CD1c-positive myeloid dendritic cell (primary cell): ENCODE measurements around the gene CENPO.
"Not testable (repeated sequence)": the region's sequence is repeated elsewhere in the genome, so short reads cannot be mapped to it uniquely, and the experiment has no call there.

Experiments used
- DNase-seq: peaks from one replicate; pipeline ENCODE4 v3.0.0-alpha.2; 2016; ENCODE audit errors: extremely low spot score

The CENPO gene

DNA sequence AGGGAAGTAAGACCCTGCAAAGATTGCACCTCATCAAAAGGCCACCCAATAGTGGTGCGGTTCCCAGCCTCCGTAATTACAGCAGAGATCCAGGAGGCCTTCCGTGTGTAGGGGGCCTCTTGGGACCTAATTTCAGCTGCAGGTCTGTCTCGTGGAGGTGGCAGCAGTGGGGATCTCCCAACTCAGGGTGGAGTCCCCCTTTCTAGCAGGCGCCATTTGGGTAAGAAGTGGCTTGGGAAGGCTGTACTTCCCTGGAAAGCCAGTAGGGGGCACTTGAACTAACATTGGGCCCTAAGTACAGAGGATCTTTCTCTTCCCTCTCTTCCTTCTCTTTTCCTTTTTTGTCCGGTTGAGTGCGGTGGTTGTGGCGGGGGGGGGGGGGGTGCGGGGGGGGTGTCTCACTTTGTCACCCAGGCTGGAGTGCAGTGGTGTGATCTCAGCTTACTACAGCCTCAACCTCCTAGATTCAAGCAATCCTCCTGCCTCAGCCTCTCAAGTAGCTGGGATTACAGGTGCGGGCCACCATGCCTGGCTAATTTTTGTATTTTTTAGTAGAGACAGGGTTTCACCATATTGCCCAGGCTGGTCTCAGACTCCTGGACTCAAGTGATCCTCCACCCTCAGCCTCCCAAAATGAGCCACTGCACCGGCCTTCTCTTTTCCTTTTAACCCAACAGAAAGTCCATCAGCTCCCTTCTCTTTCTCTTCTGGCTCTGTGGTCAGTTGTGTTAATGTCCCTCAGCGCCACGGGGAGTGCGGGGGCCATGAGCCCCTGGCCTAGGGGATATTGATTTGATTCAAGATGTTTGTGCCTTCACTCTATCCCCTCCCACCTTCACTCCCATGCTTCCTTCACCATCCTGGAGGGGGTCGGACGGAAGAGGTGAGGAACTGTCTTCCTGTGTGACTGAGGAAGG is 32.0 kb downstream of the CENPO start:
- DNase-seq, result peak; percentile 19

DNA sequence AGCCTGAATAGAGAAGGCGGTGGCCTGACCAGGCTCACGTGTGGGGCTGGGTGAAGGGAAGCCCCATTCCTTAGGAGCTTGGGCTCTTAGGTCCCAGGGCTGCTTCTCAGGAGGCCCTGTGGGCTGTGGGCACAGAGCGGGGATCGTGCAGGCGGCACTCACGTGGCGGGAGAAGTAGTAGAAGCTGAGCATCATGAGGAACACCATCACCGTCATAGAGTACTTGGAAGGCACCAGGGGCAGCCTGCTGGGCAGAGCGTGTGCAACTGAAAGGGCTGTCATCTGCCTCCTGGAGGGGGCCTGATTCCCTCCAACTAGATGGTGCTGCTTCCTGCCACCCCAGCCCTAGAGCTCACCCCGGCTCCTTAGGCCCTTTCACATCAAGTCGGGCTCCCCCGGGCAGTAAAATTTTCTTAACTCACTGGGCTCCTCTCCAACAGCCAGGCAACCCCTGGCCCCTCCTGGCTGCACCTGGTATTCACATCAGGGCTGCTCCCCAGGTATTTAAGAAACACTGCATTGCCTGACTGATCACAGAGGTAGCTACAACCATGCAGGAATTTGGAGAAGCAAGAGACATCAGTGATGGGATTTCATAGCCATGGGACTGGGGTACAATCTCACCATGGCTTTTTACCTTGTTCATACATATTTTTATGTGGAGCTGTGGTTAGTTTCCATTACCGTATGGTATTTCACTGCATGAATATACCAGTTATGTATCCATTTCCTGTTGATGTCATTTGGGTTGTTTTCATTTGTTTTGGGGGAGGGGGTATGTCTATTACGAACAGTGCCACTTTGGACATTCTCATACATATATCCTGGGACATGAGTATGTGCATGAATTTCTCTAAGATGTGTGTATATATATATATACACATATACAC is 32.9 kb downstream of the CENPO start:
- no peak for DNase-seq

DNA sequence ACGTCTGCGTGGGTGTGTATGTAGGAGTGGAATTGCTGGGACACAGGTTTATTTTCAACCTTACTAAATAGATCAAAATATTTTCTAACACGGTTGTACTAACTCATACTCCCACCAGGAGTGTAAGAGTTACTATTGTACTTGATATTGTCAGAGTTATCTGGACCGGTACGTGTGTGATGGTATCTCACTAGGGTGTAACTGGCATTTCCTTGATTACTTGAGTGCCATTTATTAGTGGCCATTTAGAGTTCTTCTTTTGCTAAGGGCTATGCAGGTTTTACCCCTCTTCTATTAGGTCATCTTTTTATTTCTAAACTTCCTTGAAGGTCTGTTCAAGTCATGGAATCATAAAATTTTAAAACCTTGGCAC is 33.5 kb downstream of the CENPO start:
- no peak for DNase-seq

DNA sequence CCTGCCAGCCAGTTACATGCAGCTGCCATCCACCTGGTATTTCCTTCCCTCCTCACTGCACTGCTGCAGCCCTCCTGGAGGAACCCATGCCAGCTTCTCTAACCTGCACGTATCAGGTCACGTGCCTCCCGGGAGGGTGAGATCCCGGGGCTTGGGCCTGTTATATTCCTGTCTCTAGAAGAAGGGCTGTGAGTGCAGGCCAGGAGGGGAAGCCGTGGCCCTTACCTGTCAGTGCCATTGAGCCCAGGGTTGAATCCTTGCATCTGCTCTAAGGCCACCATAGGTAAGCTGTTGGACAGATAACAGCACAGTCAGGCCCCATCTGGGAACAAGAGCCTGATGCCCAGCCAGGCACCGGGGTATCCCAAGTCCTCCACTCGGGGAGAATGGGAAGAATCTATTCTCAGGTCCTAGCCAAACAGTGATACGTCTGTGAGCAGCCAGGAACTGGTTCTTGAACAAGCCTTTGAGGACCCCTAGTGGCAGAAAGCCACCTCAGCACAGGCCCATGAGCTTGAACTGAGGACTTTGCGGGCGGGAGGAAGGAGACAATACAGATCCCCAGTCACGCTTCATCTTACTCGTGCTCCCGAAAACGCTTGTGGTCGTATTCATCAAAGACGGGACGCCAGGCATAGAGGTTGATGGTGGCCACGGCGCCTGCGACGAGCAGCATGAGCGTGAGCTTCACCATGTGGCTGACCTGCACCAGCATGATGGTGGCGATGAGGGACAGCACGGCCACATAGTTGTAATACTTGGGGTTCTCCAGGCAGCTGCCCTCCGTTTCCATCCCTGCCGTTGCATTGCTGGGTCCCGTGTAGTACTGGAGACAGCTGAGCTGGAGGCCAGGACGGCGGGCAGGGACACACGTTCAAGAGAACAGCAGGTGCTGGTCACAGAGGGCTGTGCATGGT is 34.4 kb downstream of the CENPO start:
- peak; percentile 76 for DNase-seq

DNA sequence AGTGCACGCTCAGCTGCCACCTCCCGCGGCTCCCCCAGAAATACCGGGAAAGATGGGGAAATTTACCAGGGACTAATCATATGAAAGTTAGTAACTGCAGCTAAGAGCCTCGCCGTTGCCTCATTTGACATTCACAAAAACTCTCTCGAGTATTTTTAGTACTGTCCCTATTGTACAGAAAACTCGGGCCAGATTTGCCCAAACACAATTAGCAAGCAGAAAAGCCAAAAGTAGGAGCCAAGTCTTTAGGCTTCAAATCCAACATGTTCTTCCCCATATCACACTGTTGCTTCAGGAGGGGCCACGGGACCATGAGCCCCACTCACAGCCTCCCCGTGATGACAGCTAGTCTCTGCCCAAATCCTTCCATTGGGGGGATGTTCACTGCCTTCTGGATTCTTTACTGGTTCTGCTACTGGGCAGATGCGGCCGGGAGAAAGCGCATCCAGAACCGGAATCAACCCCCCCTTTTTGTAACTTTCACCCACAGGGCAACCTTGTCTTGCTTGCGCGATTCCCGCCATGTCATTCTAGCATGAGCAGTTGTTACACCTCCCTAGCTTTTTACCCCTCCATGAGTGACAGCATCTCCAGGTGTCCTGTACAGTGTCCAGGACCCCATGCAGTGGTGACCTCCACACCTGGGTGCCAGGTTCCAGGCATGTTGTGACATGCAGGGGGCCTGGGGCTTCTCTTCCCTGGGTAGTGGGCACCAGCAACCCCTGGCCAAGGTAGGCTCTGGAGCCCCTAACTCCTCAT is 35.2 kb downstream of the CENPO start:
- no peak for DNase-seq

DNA sequence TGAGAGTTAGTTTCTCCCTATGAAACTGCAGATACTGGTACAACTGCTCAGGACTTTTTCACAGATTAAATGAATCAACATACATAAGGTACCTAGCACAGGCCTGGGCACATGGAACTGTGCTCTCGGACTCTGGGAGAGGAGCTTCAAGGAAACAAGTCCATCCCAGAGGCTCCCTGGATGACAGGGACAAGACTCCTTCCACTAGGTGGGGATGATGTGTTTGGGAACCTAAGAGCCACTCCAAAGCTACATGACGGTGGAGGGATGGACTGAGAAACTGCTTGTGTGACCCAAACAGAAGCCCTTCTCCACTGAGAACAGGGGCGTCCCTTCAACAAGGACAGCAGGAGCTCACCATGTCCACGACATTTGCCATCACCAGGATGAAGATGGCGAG is 37.1 kb downstream of the CENPO start:
- DNase-seq, result no peak

DNA sequence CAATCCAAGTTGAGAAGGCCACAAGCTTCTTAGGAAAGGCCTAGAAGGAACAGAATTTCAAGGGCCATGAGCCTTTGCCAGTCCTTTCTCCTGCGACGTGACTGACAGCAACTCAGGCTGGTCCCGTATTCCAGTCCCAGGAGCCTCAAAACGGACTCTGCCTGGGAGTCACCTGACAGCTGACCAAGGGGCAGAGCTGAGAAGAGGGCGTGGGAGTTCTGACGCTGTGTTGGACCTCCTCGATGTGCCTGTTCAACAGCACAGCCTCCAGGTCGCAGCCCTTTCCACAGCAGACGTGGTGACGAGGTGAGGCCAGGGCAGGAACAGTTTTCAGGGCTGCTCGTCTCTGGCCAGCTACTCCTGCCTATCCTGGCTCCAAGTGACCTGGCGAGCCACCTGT is 37.6 kb downstream of the CENPO start:
- no peak for DNase-seq

DNA sequence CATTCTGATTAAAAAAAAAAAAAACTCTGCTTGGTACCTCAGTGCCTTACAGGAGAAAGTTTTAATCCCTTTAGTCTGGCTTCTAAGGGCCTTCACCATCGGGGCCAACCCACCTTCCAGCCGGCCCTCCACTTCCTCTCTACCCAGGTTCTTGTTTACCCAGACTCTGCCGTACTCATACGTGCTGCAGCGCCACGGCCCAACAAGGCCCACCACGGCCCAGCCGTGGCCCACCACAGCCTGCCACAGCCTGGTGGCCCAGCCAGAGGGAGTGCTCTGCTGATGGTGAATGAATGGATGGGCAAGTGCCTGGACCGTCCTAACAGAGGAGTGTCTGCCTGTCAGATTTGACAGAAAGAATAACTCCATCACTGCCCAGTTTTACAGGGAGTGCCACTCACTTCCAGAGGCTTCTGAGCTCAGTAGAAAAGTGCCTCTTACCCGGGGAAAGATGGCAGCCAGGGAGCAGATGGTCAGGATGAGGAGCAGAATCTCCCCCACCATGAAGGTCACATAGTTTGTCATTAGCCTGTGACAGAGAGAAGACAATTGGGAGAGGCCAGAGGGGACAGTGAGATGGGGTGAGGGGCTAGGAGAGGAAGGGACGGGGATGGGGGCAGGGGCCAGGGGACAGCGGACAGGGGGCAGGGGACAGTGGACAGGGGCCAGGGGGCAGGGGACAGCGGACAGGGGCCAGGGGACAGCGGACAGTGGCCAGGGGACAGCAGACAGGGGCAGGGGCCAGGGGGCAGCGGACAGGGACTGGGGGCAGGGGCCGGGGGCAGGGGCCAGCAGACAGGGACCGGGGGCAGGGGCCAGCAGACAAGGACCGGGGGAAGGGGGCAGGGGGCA is 38.2 kb downstream of the CENPO start:
- no peak for DNase-seq

DNA sequence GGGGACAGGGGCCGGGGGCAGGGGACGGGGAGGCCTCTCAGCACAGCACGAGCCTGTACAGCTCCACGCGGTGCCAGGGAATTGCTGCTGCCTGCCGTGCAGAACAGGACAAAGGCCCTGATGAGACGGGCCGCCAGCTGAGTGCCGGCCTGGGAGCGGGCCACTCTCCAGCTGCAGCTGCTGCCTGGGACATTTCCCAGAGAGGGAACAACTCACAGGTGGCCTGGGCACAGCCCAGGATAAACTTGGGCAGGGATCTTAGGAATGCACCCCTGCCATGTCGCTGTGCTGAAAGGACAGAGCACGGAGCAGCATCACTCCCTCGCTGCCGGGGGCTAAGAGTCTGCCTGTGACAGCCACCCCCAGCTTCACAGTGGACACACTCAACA is 38.8 kb downstream of the CENPO start:
- DNase-seq, result no peak

DNA sequence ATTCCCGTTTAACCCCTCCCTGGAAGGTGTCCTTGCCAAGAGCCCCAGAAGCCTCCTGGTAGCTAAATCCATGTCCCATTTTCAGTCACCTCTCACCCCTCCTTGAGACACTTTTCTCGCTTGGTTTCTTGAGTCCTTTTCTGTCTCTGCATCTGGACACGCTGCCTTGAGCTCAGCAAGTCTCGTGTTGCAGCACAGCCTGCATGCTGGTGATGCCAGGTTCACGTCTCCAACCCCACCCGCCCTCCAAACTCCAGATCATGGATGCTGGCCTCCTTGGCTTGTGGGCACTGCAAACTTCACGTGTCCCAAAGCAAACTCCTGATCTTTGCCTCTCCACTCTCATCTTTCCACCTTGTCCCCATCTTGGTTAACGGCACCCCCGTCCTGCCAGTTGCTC is 39.3 kb downstream of the CENPO start:
- no peak for DNase-seq

DNA sequence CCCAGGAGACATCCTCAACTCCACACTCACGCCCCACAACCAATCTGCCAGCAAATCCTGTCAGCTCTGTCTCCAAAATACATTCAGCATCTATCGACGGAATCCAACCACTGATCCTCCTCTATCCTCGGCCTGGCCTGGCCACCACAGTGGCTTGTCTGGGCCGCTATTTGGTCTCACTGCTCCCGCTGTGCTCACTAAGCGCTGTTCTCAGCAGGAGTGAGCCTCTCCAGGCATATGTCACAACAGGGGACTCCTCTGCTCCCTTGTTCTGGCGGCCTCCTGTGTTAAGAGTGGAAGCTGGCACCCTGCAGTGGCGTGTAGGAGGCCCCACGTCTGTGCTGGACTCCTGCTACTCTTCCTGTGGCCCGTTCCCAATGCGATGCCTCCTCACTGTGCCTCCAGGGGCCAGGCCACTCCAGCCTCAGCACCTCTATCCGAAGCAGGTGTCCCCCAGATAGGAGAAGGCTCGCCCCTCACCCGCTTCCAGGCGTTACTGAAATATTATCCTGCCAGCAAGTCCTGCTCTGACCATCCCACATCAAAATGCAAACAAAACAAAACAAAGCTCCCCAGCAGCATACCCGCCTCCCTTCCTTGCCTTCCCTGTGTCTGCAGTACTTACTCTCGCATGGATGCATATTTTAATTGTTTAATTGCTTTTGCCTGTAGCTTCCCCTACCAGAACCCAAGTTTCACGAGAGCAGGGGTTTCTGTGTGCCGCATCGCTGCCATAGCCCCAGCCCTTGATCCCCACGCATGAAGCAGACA is 39.9 kb downstream of the CENPO start:
- no peak for DNase-seq

DNA sequence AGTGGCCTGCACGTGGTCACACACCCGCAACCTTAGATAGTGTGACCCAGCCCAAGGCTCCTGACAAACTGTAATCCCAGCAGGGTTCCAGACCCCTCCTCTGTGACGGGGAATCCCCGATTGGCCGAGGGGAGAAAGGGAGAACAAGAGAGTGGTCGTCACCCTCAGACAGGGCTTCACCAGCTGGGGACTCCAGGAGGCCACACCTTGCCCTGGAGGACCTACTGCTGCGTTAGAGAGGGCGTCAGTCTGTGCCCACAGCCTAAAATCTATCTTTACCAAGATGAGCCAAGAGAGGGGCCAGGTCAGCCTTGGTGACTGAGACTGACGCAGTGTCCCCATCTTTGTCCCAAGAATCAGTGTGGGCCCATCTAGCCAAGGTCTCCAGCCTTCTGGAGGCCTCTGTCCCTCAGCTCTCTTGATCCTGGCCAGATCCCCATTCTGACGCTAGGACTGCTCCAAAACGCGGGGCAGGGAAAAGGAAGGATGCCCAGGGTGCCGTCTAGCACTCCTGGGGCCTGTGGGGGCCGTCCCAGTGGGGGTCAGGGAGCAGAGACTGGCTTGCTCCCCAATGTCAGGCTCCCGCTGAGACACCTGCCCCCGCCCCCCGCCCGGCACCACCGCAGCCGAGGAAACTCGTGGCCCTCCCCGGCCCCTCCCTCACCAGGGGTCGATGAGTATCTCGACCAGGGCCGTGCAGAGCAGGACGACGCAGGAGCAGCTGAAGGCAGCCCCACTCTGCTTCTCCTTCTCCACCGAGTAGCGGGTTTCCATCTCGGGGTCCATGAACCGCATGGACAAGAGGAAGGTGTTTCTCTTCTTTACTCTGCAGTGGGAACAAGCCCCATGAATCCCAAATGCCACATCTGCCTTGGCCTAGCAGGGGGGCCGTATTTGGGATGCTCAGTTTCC is 40.9 kb downstream of the CENPO start:
- DNase-seq, result no peak

DNA sequence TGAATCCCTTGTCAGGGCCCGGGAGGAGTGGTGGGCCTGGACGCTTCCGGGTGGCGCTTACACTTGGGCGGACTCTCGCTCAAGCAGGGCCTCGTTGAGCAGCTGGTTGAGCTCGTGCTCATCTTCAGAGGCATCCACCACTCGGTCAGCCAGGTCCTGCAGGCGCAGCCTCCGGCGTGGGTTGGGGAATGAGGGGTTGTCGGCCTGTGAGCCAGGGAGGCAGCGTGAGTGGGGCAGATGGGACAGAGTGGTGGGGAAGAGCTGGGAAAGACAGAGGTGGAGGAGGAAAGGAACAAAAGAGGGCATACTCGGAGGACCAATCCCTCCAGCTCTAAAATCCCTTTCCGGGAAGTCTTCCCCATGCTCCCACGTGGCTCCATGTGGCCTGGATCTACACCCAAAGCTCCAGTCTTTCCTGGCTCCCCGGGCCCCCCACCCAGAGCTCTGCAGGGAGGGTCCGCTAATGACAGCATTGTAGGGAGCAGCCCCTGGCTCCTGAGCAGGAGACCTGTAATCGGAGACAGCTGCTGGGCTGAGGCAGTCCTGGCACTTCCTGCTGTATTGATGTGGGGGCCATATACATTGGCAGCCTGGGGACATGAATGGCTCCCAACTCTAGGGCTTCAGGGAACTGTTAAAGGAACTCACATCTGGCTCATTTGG is 41.6 kb downstream of the CENPO start:
- DNase-seq, result no peak

DNA sequence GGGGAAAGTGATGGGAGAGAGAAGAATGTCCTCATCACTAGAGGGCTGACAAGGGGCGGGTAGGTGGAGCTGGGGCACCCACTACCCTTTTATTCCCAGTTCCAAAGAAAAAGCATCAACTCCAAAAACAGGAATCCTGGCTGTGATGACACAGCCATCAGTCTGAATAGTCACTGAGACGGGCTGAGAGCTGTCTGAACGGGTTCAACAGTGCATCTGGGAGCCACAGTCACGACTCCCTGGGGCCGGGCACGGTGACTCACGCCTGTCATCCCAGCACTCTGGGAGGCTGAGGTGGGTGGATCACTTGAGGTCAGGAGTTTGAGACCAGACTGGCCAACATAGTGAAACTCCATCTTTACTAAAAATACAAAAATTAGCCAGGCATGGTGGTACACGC is 42.2 kb downstream of the CENPO start:
- not testable (repeated sequence) for DNase-seq

DNA sequence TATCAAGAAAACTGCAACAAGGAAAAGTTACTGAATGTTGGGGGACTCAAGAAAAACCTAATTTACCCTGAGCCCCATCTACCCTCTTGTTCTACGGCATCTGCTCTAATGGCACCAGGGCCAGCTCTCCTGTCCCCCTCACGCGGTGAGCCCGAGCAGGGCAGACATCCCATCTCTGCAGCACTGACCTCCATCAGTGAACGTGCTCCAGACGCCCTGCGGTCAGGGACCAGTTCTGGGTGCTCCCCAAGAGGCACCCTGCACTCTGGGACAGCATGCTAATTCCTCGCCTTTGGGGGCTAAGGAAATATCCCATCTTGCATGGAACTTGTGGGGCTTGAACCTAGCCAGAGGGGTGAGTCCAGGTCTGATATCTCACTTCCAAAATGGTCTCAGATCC is 43.0 kb downstream of the CENPO start:
- DNase-seq, result no peak

DNA sequence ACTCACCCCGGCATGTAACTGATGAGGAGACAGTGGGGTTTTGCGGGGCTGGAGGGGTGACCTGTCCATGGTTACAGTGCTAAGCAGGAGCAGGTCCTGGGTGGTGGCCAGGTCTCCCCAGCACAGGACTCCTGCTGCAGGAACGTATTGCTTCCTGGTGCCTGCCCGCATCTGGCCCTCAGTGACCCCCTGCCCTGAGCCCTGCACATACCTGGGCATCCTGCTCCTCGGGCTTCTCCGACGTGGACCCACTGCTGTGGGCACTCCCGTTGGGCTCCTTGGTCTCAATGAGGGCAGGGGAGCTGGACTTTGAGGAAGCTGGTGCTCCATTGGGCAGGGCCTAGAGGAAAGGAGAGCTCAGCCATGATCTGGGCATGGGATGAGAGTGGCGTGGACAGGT is 43.5 kb downstream of the CENPO start:
- no peak for DNase-seq

DNA sequence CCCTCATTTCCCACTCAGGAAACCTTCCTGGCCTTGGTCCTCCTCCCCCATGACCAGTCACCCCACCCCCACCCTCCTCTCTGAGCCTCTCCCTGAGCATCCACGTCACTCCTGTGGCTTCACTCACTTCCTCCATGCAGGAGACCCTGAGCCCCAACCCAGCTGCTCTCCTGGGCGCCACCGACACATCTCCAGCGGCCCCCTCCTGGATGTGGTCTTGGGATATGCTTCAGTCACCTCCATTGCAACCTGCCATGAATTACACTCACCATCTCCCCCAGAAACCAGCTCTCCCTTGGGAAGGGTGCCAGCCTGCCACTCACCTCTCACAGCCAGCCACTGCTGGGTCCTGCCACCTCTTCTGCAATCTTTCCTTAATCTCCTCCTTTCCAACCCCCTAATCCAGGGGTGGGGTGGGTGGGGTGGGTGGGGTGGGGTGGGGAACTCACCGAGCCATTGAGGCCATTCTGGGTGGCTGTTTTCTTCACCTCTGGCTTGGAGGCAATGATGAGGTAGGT is 44.8 kb downstream of the CENPO start:
- no peak for DNase-seq

DNA sequence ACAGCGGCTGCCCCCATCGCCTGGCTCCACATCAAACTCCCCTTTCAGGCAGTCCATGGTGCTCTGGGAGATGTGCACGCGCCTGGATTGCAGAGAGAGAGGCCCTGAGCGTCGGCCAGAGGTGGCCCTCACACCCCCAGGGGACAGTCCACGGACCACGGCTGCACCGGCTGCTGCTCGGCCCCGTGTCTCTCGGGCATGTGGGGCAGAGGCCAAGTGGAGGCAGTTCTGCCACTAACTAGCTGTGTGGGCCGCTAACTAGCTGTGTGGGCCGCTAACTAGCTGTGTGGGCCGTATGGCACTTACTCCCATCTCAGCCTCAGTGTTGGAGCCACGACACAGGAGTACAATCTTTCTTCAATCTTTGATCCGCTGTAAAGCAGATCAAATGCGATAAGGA is 45.3 kb downstream of the CENPO start:
- DNase-seq, result no peak
